Measurements from ENCODE around the gene FDCSP.

- TF ChIP-seq POLR2AphosphoS5 (IDR thresholded peaks at IDR 0.05; ENCODE audit: borderline replicate concordance, low read depth, low read length) (no peak), EZH2 (IDR thresholded peaks at IDR 0.05) (no peak), FOXP2 (optimal IDR thresholded peaks at IDR 0.05; ENCODE audit: control extremely low read depth, extremely low read length, insufficient read depth) (no peak)
Measured at GRCh38 chr4:70196857-70197256, 29.1 kb upstream of the FDCSP start.

Measured in SK-N-MC (cell line).